ENCODE measurements around the gene ZNF101. TPM values are rescaled to one million over a fixed set of nuclear protein-coding genes. Genes with fewer than 3 reads are reported as not detected.

The ZNF101 gene
- total and polyA plus RNA-seq, 9 of the 15 experiments (the other 6 are each of a cell fraction or from before 2014, with no cell fraction given): 9.6 to 20.3 (median 12.4) TPM

GRCh38 chr19:19663256-19664120 is 5.2 kb upstream of the ZNF101 start, which contains the start of gene ATP13A1 (continued):
- TF ChIP-seq REST (IDR thresholded peaks at IDR 0.05; ENCODE audit: borderline replicate concordance) (peak; percentile 90), REST (CRISPR knock-in tag; IDR thresholded peaks at IDR 0.05; ENCODE audit: low read depth) (0 out of 2 replicates have a peak, but pooled peaks have one; percentile 29), SREBF2 (CRISPR knock-in tag; IDR thresholded peaks at IDR 0.05) (no peak), ZBTB5 (IDR thresholded peaks at IDR 0.05) (no peak), ZKSCAN8 (CRISPR knock-in tag; IDR thresholded peaks at IDR 0.05) (no peak), ESRRA (IDR thresholded peaks at IDR 0.05; ENCODE audit: borderline replicate concordance, low read depth) (0 out of 2 replicates have a peak, but pooled peaks have one; percentile 32), HNRNPLL (IDR thresholded peaks at IDR 0.05; ENCODE audit: low read depth, low read length, poor library complexity, severe bottlenecking) (peak; percentile 41), E2F8 (IDR thresholded peaks at IDR 0.05; ENCODE audit: low read depth, partially characterized antibody) (peak; percentile 81), ZFX (CRISPR knock-in tag; IDR thresholded peaks at IDR 0.05) (peak; percentile 68), LCOR (CRISPR knock-in tag; IDR thresholded peaks at IDR 0.05) (no peak), ZNF41 (CRISPR knock-in tag; conservative IDR thresholded peaks at IDR 0.05) (0 out of 2 replicates have a peak, but pooled peaks have one; percentile 48), ZNF512 (tag; IDR thresholded peaks at IDR 0.05) (no peak)
